ENCODE results near the gene NELFCD.

DNA sequence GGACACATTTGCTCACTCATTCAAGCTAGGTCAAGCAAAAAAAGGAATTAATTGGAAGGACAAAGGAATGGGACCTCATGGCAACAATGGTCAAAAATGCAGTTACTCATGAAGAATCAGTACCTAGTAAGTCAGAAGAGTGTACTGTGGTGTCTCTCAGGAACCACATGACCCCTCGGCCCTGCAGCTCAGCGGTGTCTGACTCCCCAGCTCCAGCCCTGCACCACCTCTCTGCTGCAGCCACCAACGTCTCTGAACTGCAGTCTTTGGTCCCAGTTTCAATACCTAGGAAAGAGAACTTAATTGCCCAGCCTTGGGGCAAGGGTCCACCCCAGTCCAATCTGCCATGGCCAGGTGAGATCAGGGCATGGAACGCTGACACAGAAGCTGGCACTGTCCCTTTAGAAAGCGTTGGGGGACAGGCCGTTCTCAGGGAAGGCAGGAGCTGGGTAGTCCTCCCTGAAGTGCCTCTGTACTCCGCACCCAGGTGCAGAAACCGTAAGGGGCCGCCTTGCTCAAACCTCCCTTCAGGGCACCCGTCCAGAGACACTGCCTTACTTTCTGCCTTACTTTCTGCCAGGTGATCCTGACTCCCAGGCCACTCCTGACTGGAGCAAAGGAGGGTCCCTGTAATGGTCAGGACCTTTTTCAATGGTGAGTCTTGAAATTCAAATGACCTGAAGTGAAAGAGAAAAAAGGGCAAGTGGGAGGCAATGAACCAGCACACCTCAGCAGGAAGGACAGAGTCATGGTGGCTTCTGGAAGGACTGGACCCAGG lies 13.2 kb upstream of the NELFCD start:
- TF ChIP-seq POLR2A (IDR thresholded peaks at IDR 0.05; ENCODE audit: low read depth, low read length) (no peak), POLR2AphosphoS5 (IDR thresholded peaks at IDR 0.05; ENCODE audit: low read depth, low read length) (no peak)
